H1 (cell line): ENCODE data around the gene FBXL17. TPM values are rescaled to one million over a fixed set of nuclear protein-coding genes. Genes with fewer than 3 reads are reported as not detected.

ENCODE experiments used
- CTCF ChIA-PET: fragments of 300-600 bp; sonication (Branson Sonifier 250); formaldehyde crosslinking; loops from one replicate; lab custom pipeline; 2021; ENCODE audit not compliant: partially characterized antibody; lab: Charles Lee
- POLR2A ChIA-PET: fragments of 300-600 bp; sonication (Branson Sonifier 250); formaldehyde crosslinking; loops from one replicate; lab custom pipeline; 2021; ENCODE audit warnings: inconsistent platforms; ENCODE audit not compliant: partially characterized antibody; lab: Charles Lee
- DNase-seq, 2 experiments: peaks; one replicate each; pipeline versions ENCODE4 v3.0.0 to v3.0.0-alpha.2; 2010 to 2022; ENCODE audit warnings: low spot score in 2 of 2, low read depth in 1 of 2, mixed read lengths in 1 of 2
- FAIRE-seq: peaks from 2 replicates; lab custom pipeline; 2011; peaks lifted over from hg19 to GRCh38; lab: Jason Lieb, UNC
- H2AFZ ChIP-seq: 2 replicates; pipeline ENCODE4 v1.8.1; 2012; ENCODE audit warnings: low read length, inconsistent platforms
- H2AK5ac ChIP-seq: 2 replicates; pipeline ENCODE4 v1.6.1; 2013; ENCODE audit warnings: low read depth, low read length
- H2BK120ac ChIP-seq: replicated peaks from 2 replicates; pipeline ENCODE3; 2013; ENCODE audit warnings: low read depth, low read length, inconsistent platforms
- H2BK12ac ChIP-seq: 2 replicates; pipeline ENCODE4 v1.6.1; 2013; ENCODE audit warnings: low read depth, low read length
- H2BK15ac ChIP-seq: 2 replicates; pipeline ENCODE4 v1.6.1; 2013; ENCODE audit warnings: low read length
- H2BK20ac ChIP-seq: 2 replicates; pipeline ENCODE4 v1.6.1; 2013; ENCODE audit warnings: low read length
- H2BK5ac ChIP-seq: 2 replicates; pipeline ENCODE4 v1.6.1; 2013; ENCODE audit warnings: low read depth, low read length
- H3K14ac ChIP-seq: 2 replicates; pipeline ENCODE4 v1.6.1; 2013; ENCODE audit warnings: inconsistent platforms; ENCODE audit not compliant: insufficient read length
- H3K18ac ChIP-seq: 2 replicates; pipeline ENCODE4 v1.6.1; 2013; ENCODE audit warnings: low read length; ENCODE audit errors: extremely low read depth
- H3K23ac ChIP-seq: 2 replicates; pipeline ENCODE4 v1.6.1; 2013; ENCODE audit warnings: inconsistent platforms; ENCODE audit not compliant: insufficient read length
- H3K23me2 ChIP-seq: 2 replicates; pipeline ENCODE4 v1.6.1; 2013; ENCODE audit warnings: low read depth, low read length
- H3K27ac ChIP-seq: 2 replicates; pipeline ENCODE4 v1.6.1; 2011; ENCODE audit warnings: low read depth, low read length, inconsistent platforms
- H3K27me3 ChIP-seq, 4 experiments: replicated peaks in 1 of 4; 1 replicate in 1 of 4; 2 replicates in 3 of 4; pipeline versions ENCODE4 v1.6.1 to v1.8.1; 2011 to 2013; ENCODE audit warnings: low read length in 3 of 4, mild to moderate bottlenecking in 3 of 4, inconsistent platforms in 2 of 4, mixed read lengths in 2 of 4, moderate library complexity in 1 of 4; ENCODE audit not compliant: control insufficient read depth in 3 of 4, insufficient read depth in 3 of 4; ENCODE audit errors: extremely low read depth in 1 of 4
- H3K36me3 ChIP-seq, 4 experiments: 2 replicates each; pipeline versions ENCODE4 v1.6.1 to v1.8.1; 2011 to 2013; ENCODE audit warnings: mild to moderate bottlenecking in 4 of 4, low read length in 3 of 4, moderate library complexity in 2 of 4, control low read depth in 1 of 4, inconsistent platforms in 1 of 4; ENCODE audit not compliant: insufficient read depth in 4 of 4, control insufficient read depth in 2 of 4
- H3K4ac ChIP-seq: replicated peaks from 2 replicates; pipeline ENCODE3; 2013; ENCODE audit warnings: low read length, low read depth, mixed read lengths, inconsistent platforms; ENCODE audit not compliant: insufficient read length
- H3K4me1 ChIP-seq, 4 experiments: replicated peaks in 1 of 4; 1 replicate in 1 of 4; 2 replicates in 3 of 4; pipeline versions ENCODE4 v1.6.1 to v1.8.1; 2011 to 2013; ENCODE audit warnings: low read length in 3 of 4, inconsistent platforms in 2 of 4, mixed read lengths in 1 of 4; ENCODE audit not compliant: insufficient read depth in 4 of 4, control insufficient read depth in 3 of 4
- H3K4me2 ChIP-seq, 2 experiments: 2 replicates each; pipeline versions ENCODE4 v1.6.1 to v1.8.1; 2011 to 2013; ENCODE audit warnings: low read depth in 2 of 2, low read length in 2 of 2, control low read depth in 1 of 2, inconsistent platforms in 1 of 2, mild to moderate bottlenecking in 1 of 2; ENCODE audit not compliant: insufficient read depth in 1 of 2
- H3K4me3 ChIP-seq, 4 experiments: fragments of 200-600, 300-600 bp in 1 of 4; sonication (generic), shearing (Covaris generic), sonication (Bioruptor Twin) in 1 of 4; 2 replicates each; pipeline versions ENCODE4 v1.5.1 to v1.8.1; 2011 to 2016; ENCODE audit warnings: low read length in 4 of 4, low read depth in 3 of 4, control low read depth in 2 of 4, inconsistent platforms in 2 of 4, mild to moderate bottlenecking in 2 of 4, mixed read lengths in 1 of 4, moderate library complexity in 1 of 4; ENCODE audit not compliant: insufficient read depth in 2 of 4; ENCODE audit errors: extremely low read depth in 1 of 4
- H3K56ac ChIP-seq: replicated peaks from 2 replicates; pipeline ENCODE3; 2013; ENCODE audit warnings: low read depth, mild to moderate bottlenecking, mixed read lengths, low read length, inconsistent platforms; ENCODE audit not compliant: insufficient read length
- H3K79me1 ChIP-seq: 2 replicates; pipeline ENCODE4 v1.6.1; 2013; ENCODE audit warnings: low read depth, low read length, control low read depth
- H3K79me2 ChIP-seq, 2 experiments: 2 replicates each; pipeline versions ENCODE4 v1.6.1 to v1.8.1; 2012 to 2013; ENCODE audit warnings: low read length in 2 of 2, mild to moderate bottlenecking in 2 of 2, inconsistent platforms in 1 of 2; ENCODE audit not compliant: insufficient read depth in 2 of 2, control insufficient read depth in 1 of 2
- H3K9ac ChIP-seq, 4 experiments: replicated peaks in 1 of 4; 1 replicate in 1 of 4; 2 replicates in 3 of 4; pipeline versions ENCODE4 v1.6.1 to v1.8.1; 2011 to 2013; ENCODE audit warnings: low read depth in 3 of 4, low read length in 3 of 4, control low read depth in 2 of 4, mild to moderate bottlenecking in 2 of 4, moderate library complexity in 2 of 4, inconsistent platforms in 1 of 4; ENCODE audit errors: extremely low read depth in 1 of 4
- H3K9me3 ChIP-seq, 2 experiments: 2 replicates each; pipeline versions ENCODE4 v1.6.1 to v1.8.1; 2012 to 2013; ENCODE audit warnings: mild to moderate bottlenecking in 2 of 2, moderate library complexity in 2 of 2, control low read depth in 1 of 2, inconsistent platforms in 1 of 2, low read depth in 1 of 2, low read length in 1 of 2, mixed read lengths in 1 of 2; ENCODE audit not compliant: insufficient read depth in 2 of 2
- H4K20me1 ChIP-seq, 2 experiments: replicated peaks in 1 of 2; 2 replicates each; pipeline versions ENCODE3 to v1.8.1; 2011 to 2013; ENCODE audit warnings: inconsistent platforms in 2 of 2, low read length in 2 of 2, mild to moderate bottlenecking in 1 of 2; ENCODE audit not compliant: insufficient read depth in 2 of 2, control insufficient read depth in 1 of 2
- H4K5ac ChIP-seq: 2 replicates; pipeline ENCODE4 v1.6.1; 2013; ENCODE audit warnings: low read length, low read depth, mixed read lengths, inconsistent platforms; ENCODE audit not compliant: insufficient read length
- H4K8ac ChIP-seq: 2 replicates; pipeline ENCODE4 v1.8.0; 2013; ENCODE audit warnings: mild to moderate bottlenecking, moderate library complexity, low read length, inconsistent platforms; ENCODE audit not compliant: insufficient read depth; ENCODE audit errors: extremely low read depth
- H4K91ac ChIP-seq: replicated peaks from 2 replicates; pipeline ENCODE3; 2013; ENCODE audit warnings: low read length, mixed read lengths, inconsistent platforms; ENCODE audit not compliant: insufficient read length
- BRCA1 ChIP-seq: IDR thresholded peaks from 2 replicates; pipeline ENCODE4 v1.6.1; 2012; ENCODE audit warnings: low read depth, low read length, improper control_type of control experiment
- CBX5 ChIP-seq: fragments of 300-800, 300-1000 bp; sonication (generic); IDR thresholded peaks from 2 replicates; pipeline ENCODE4 v1.7.1; 2016; ENCODE audit warnings: antibody characterized with exemption, low read length, low read depth
- CHD2 ChIP-seq: IDR thresholded peaks from 2 replicates; pipeline ENCODE4 v1.6.1; 2012; ENCODE audit warnings: low read length, improper control_type of control experiment
- EGR1 ChIP-seq: IDR thresholded peaks from 2 replicates; pipeline ENCODE4 v1.6.1; 2011; ENCODE audit warnings: low read depth, low read length, borderline replicate concordance
- SIN3A ChIP-seq, 2 experiments: IDR thresholded peaks in 1 of 2; conservative IDR thresholded peaks in 1 of 2; 2 replicates each; pipeline ENCODE4 v1.6.1; 2011 to 2012; ENCODE audit warnings: low read length in 2 of 2, improper control_type of control experiment in 1 of 2, low read depth in 1 of 2, mild to moderate bottlenecking in 1 of 2
- SUZ12 ChIP-seq: fragments of 200-600 bp; sonication (generic); IDR thresholded peaks from 2 replicates; pipeline ENCODE4 v1.6.1; 2012; ENCODE audit warnings: mild to moderate bottlenecking, inconsistent platforms, low read length, moderate library complexity, mixed read lengths
- TBP ChIP-seq: IDR thresholded peaks from 2 replicates; pipeline ENCODE4 v1.6.1; 2011; ENCODE audit warnings: low read depth, low read length, improper control_type of control experiment
- WGBS, 2 experiments: shearing (Covaris generic) in 1 of 2; methylation state at CpG; one replicate each; pipeline versions ENCODE4 v1.1.6 to v1.1.7; 2013 to 2015; ENCODE audit warnings: low lambda C conversion rate in 2 of 2, mixed read lengths in 2 of 2, inconsistent platforms in 1 of 2, low coverage in 1 of 2, missing lambda C conversion rate in 1 of 2; ENCODE audit not compliant: insufficient replicate concordance in 2 of 2, insufficient coverage in 1 of 2, insufficient read length in 1 of 2; ENCODE audit errors: extremely low coverage in 1 of 2, missing lambda C conversion rate in 1 of 2; 5-methylcytosine and 5-hydroxymethylcytosine counted together
- polyA plus RNA-seq, 7 experiments: library from polyadenylated mRNA; depleted of rRNA in 3 of 7; stranded (reverse) in 5 of 7; unstranded in 2 of 7; fragments of >200 nt in 5 of 7; fragments of 200-250 nt in 2 of 7; gene quantifications; 1 replicate in 5 of 7; 2 replicates in 1 of 7; 4 replicates in 1 of 7; pipeline versions ENCODE4 v1.2.1 to v1.2.3, GENCODE V29; 2011 to 2013; ENCODE audit warnings: missing spikeins in 2 of 7, mixed read lengths in 2 of 7
- total RNA-seq: library from RNA; stranded (reverse); fragmentation: NEBNext Ultra II Directional; extraction: Animal tissue kit (Norgen Biotek cat#: 25700); gene quantifications from 2 replicates; pipeline ENCODE4 v1.2.1, GENCODE V29; 2021
- TF ChIP-seq, protein P1 (sequence below): IDR thresholded peaks from 2 replicates; pipeline ENCODE4 v1.6.1; 2012; ENCODE audit warnings: low read length, inconsistent platforms
- TF ChIP-seq, protein P2 (sequence below), 3 experiments: IDR thresholded peaks; 1 replicate in 2 of 3; 2 replicates in 1 of 3; pipeline versions ENCODE4 v1.5.1 to v1.6.1; 2011; ENCODE audit warnings: low read length in 3 of 3, mild to moderate bottlenecking in 3 of 3, inconsistent platforms in 2 of 3, low read depth in 1 of 3, moderate library complexity in 1 of 3; ENCODE audit not compliant: insufficient read depth in 1 of 3; ENCODE audit errors: control extremely low read depth in 1 of 3

The FBXL17 gene
- total and polyA plus RNA-seq, 2 of the 8 experiments (the other 6 are each of a cell fraction or from before 2014, with no cell fraction given) = 0.35 to 4.3 TPM

DNA sequence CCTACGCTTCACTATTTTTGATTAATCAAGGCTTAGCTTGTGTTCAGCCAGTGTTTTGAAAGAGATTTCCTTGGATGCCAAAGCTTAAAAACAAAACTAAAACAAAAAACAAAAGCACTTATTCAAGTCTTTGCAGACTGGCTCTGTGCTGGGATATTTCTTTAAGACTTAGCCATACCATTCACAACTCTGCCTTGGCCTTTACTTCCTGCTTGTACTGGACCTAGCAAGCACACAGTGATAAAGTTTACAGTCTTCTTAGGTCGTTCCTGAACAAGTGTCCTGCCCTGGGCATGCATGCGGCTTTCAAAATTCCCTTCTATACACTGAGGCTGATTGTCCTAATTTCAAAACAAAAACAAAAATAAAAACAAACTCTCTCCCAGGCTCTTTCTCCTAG, 20.7 kb downstream of the FBXL17 start:
- Histone ChIP-seq H3K79me2 (no peaks in the 10 kb centered on the region), H2BK20ac (no peak overlapping the region), H2BK15ac (no peak overlapping the region), H2AK5ac (no peak overlapping the region), H3K23me2 (no peaks in the 10 kb centered on the region), H4K20me1 (no peaks in the 10 kb centered on the region), H3K9ac (no peak overlapping the region), H3K4me3 (no peak overlapping the region), H3K9me3 (no peaks in the 10 kb centered on the region), H3K4me1 (no peaks in the 10 kb centered on the region), H3K36me3 (no peaks in the 10 kb centered on the region), H4K5ac (no peak overlapping the region), H2BK12ac (no peak overlapping the region), H3K4me2 (no peak overlapping the region), H3K27ac (no peak overlapping the region), H3K79me1 (no peaks in the 10 kb centered on the region), H4K8ac (no peak overlapping the region), H2AFZ (no peak overlapping the region), H2BK5ac (no peak overlapping the region), H3K18ac (no peak overlapping the region), H2BK120ac (no peak overlapping the region), H3K14ac (no peak overlapping the region), H4K91ac (no peak overlapping the region), H3K56ac (no peak overlapping the region), H3K27me3 (no peaks in the 10 kb centered on the region), H3K23ac (no peak overlapping the region), H3K4ac (no peak overlapping the region)
- WGBS, 2 experiments = 94% methylated on average over 3 of the region's 3 CpGs; no CpG with 5 or more reads in 1 of the 2 experiments
- FAIRE-seq = no peak
- ChIA-PET CTCF (interaction anchor here (1.5 kb wide), 1 partner anchor 15 kb away, joined by 4 read pairs; no protein-coding TSS in a partner anchor), POLR2A (no interaction called here)
- DNase-seq = no peak
- no peak for TF ChIP-seq TBP
- no peak for TF ChIP-seq CHD2
- TF ChIP-seq, protein P1, sequence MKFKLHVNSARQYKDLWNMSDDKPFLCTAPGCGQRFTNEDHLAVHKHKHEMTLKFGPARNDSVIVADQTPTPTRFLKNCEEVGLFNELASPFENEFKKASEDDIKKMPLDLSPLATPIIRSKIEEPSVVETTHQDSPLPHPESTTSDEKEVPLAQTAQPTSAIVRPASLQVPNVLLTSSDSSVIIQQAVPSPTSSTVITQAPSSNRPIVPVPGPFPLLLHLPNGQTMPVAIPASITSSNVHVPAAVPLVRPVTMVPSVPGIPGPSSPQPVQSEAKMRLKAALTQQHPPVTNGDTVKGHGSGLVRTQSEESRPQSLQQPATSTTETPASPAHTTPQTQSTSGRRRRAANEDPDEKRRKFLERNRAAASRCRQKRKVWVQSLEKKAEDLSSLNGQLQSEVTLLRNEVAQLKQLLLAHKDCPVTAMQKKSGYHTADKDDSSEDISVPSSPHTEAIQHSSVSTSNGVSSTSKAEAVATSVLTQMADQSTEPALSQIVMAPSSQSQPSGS = no peak
- no peak for TF ChIP-seq SIN3A (conservative IDR thresholded peaks at IDR 0.05 in 1 of 2, IDR thresholded peaks at IDR 0.05 in 1 of 2; ENCODE audit: low read depth in 1 of 2, low read length in 2 of 2)
- TF ChIP-seq EGR1 = no peak
- TF ChIP-seq BRCA1 = no peak
- TF ChIP-seq, protein P2, sequence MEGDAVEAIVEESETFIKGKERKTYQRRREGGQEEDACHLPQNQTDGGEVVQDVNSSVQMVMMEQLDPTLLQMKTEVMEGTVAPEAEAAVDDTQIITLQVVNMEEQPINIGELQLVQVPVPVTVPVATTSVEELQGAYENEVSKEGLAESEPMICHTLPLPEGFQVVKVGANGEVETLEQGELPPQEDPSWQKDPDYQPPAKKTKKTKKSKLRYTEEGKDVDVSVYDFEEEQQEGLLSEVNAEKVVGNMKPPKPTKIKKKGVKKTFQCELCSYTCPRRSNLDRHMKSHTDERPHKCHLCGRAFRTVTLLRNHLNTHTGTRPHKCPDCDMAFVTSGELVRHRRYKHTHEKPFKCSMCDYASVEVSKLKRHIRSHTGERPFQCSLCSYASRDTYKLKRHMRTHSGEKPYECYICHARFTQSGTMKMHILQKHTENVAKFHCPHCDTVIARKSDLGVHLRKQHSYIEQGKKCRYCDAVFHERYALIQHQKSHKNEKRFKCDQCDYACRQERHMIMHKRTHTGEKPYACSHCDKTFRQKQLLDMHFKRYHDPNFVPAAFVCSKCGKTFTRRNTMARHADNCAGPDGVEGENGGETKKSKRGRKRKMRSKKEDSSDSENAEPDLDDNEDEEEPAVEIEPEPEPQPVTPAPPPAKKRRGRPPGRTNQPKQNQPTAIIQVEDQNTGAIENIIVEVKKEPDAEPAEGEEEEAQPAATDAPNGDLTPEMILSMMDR (IDR thresholded peaks at IDR 0.05; ENCODE audit: control extremely low read depth in 1 of 3, insufficient read depth in 1 of 3, low read depth in 1 of 3, low read length in 3 of 3) = no peak
- TF ChIP-seq CBX5 = no peak
- no peak for TF ChIP-seq SUZ12
